HG03442 (cell line): ENCODE results near the gene CORO1A.
"Not testable (repeated sequence)": the region's sequence is repeated elsewhere in the genome, so short reads cannot be mapped to it uniquely, and the experiment has no call there.

ENCODE experiments used
- ATAC-seq: cut with Tn5 transposase; IDR thresholded peaks from one replicate; pipeline ENCODE4 v1.9.1; 2021; ENCODE audit warnings: mild to moderate bottlenecking, moderate library complexity; ENCODE audit not compliant: unreplicated experiment

CORO1A gene

DNA sequence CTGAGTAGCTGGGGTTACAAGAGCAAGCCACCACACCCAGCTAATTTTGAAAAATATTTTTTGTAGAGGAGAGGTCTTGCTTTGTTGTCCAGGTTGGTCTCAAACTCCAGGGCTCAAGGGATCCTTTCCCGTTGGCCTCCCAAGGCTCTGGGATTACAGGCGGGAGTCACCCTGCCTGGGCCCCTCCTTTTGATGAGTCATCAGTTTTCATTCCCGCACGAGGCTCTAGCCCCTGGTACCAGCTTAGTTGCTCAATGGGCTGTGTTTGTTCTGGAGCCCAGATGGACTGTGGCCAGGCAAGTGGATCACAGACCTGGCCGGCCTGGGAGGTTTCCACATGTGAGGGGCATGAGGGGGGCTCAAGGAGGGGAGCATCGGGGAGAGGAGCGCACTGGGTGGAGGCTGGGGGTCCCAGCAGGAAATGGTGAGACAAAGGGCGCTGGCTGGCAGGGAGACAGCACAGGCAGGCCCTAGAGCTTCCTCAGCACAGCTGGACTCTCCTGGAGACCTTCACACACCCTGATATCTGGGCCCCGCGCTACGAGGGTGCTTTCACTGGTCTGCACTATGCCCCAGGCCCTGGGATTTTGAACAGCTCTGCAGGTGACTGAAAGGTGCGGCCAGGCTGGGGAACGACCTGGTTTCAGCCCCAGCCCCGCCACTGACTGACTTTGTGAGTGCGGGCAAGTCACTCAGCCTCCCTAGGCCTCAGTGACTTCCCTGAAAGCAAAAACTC lies 16.4 kb downstream of the CORO1A start:
- not testable (repeated sequence) for ATAC-seq

- ATAC-seq, result not testable (repeated sequence)
These were observed 22.3 kb downstream of the CORO1A start for GRCh38 chr16:30205541-30206236.

GRCh38 chr16:30206252-30206651 lies 22.9 kb downstream of the CORO1A start:
- ATAC-seq, result not testable (repeated sequence)

DNA sequence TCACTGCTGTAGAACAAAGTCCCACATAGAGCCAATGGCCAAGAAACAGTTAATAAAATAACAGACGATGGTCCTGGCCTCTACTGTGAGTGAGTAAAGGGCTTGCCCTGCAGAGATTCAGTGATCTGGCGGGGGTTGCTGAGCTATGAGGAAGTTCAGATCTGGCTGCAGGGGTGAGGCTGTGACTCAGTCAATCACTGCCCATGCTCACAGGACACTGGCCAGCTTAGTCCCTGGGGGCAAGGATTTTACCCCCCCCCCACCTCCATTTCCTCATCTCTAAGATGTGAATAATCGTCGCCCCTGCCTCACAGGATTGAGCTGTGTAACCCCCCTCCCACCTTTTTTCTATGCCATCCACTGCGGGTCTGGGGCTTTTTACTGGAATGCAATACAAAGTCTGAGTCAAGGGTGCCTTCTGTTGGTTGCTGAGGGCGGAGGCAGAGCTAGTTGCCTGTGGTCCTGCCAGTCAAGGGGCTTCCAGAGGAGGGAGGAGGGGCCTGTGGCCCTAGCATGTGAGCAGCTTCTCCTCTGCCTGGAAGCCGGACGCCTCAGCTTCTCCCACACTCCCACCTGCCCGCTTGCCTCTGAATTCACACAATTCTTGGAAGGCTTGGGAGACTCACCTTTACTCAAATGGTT lies 23.8 kb downstream of the CORO1A start:
- ATAC-seq, result not testable (repeated sequence)

DNA sequence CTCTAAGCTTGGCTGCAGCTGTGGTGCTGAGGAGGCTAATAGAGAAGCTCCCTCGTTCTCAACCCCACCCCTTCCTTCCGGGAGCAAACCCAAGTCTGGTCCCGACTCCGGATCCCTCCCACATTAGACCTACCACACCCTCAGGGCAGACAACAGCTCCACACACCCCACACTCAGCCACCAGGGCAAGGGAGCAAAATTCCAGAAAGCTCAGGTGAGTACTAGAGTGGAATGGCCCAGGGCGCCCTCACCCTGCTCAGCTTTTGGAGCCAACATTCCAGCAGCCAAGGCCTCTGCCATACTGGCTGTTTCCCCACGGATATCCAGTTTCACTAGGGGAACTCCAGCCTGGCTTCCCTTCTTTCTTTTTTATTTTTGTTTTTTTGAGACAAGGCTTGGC lies 25.6 kb downstream of the CORO1A start:
- not testable (repeated sequence) for ATAC-seq

DNA sequence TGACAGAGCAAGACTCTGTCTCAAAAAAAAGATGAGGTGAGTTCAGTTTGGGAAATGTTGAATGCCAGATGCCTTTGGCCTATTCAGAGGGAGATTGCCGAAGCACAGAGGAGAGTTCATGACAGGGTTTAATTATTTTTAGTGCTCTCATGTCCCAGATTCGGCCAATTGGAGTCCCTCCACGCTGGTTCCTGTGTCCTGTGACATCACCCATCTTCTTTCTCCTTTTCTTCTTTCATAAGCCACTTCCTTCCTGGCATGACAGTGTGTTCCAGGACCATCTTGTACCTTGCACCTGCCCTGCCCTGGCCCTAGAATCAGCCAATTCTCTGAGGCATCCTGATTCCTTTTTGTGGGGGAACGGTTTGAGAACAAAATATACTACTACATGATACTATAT lies 28.0 kb downstream of the CORO1A start:
- ATAC-seq, result not testable (repeated sequence)

DNA sequence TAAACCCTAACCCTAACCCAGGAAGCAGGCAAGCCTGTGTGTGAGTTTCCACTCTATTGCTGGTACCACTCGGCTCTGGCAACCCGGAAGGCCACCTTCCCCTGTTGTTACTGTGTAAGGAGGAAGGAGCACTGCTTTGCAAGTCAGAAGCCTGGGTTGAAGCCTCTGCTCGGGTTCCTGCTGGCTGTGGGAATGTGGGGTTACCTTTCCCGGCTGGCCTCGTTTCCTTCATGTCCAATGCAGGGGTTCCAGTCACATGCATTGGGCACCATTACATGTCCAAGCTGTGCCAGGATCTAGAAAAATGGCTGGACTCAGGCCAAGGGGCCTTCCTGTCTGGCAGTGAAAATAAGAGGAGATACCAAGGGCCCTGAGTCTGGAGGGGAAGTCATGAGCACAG lies 33.7 kb downstream of the CORO1A start:
- ATAC-seq, result not testable (repeated sequence)
